ENCODE measurements around the gene APOM.

GRCh38 chr6:31700740-31701401 is 45.2 kb downstream of the APOM start:
- TF ChIP-seq EZH2phosphoT487 (IDR thresholded peaks at IDR 0.05; ENCODE audit: borderline replicate concordance, low read depth, low read length) (no peak), CTCF (conservative IDR thresholded peaks at IDR 0.05; ENCODE audit: low read length) (no peak)
